ENCODE results near the gene CHRM1. TPM values are rescaled to one million over a fixed set of nuclear protein-coding genes. Genes with fewer than 3 reads are reported as not detected.
"Not testable (repeated sequence)": the region's sequence is repeated elsewhere in the genome, so short reads cannot be mapped to it uniquely, and the experiment has no call there.

The CHRM1 gene
- total RNA-seq, 1 experiment from 2014 or later: 0.10 TPM

GRCh38 chr11:62948765-62949320 lies 27.7 kb upstream of the CHRM1 start:
- no peaks in the 10 kb centered on the region for H3K4me1 ChIP-seq (ENCODE audit: control insufficient read depth in 1 of 2, insufficient read depth in 2 of 2, low read length in 2 of 2)
- ChIA-PET RAD21 (ENCODE audit: low non-redundant PET in 1 of 2, low total read pairs in 2 of 2, uncharacterized antibody in 2 of 2, unreplicated experiment in 2 of 2) (no interaction called here), CTCF (no interaction called here), POLR2A (no interaction called here)
- no peaks in the 10 kb centered on the region for H3K27me3 ChIP-seq (ENCODE audit: insufficient read depth, low read length)
- intact Hi-C loops (cut with micrococcal nuclease): no loop called here
- H4K20me1 ChIP-seq (ENCODE audit: insufficient read depth): no peaks in the 10 kb centered on the region
- no peak overlapping the region for H3K27ac ChIP-seq (ENCODE audit: low read depth, low read length)
- no TSS peak for BruUV-seq (replicated peaks)
- no peak overlapping the region for H2AFZ ChIP-seq (ENCODE audit: low read depth, low read length, poor library complexity, severe bottlenecking)
- no peaks in the 10 kb centered on the region for H3K9me2 ChIP-seq (ENCODE audit: insufficient read depth)
- no peak overlapping the region for H3K9ac ChIP-seq (ENCODE audit: low read length)
- ATAC-seq (no peak), DNase-seq (ENCODE audit: low read depth, low spot score) (no peak)
- TF ChIP-seq REST (IDR thresholded peaks at IDR 0.05; ENCODE audit: low read depth) (no peak), EGR1 (IDR thresholded peaks at IDR 0.05; ENCODE audit: low read depth) (no peak), ZFX (IDR thresholded peaks at IDR 0.05) (no peak), JUND (IDR thresholded peaks at IDR 0.05) (no peak), POLR2A (IDR thresholded peaks at IDR 0.05; ENCODE audit: borderline replicate concordance, extremely low read depth, insufficient read depth, insufficient read length) (no peak), EZH2phosphoT487 (IDR thresholded peaks at IDR 0.05; ENCODE audit: borderline replicate concordance) (no peak), FOSL1 (IDR thresholded peaks at IDR 0.05; ENCODE audit: low read depth) (no peak), SRF (IDR thresholded peaks at IDR 0.05; ENCODE audit: low read depth) (no peak), TCF7L2 (IDR thresholded peaks at IDR 0.05; ENCODE audit: borderline replicate concordance, extremely low read depth, insufficient read depth, insufficient read length) (no peak), EZH2 (IDR thresholded peaks at IDR 0.05) (no peak), YY1 (IDR thresholded peaks at IDR 0.05; ENCODE audit: extremely low read depth, insufficient replicate concordance, low read depth, low read length) (no peak), ZNF274 (IDR thresholded peaks at IDR 0.05; ENCODE audit: low read depth, low read length) (no peak), CEBPB (IDR thresholded peaks at IDR 0.05; ENCODE audit: low read depth) (no peak), SIN3A (IDR thresholded peaks at IDR 0.05; ENCODE audit: low read depth) (no peak)
- H3K79me2 ChIP-seq (ENCODE audit: insufficient read depth, low read length): no peaks in the 10 kb centered on the region
- H3K4me3 ChIP-seq (replicated peaks in 1 of 2; ENCODE audit: low read depth in 1 of 2, low read length in 2 of 2): no peak overlapping the region
- no peaks in the 10 kb centered on the region for H3K9me3 ChIP-seq (ENCODE audit: control insufficient read depth in 1 of 2, insufficient read depth in 1 of 2, low read depth in 1 of 2, low read length in 2 of 2)
- no peak overlapping the region for H3K4me2 ChIP-seq (ENCODE audit: low read length)
- no peaks in the 10 kb centered on the region for H3K36me3 ChIP-seq (ENCODE audit: control insufficient read depth in 1 of 2, insufficient read depth in 2 of 2, low read length in 2 of 2)

- H3K9me3 ChIP-seq (ENCODE audit: control insufficient read depth in 1 of 2, insufficient read depth in 1 of 2, low read depth in 1 of 2, low read length in 2 of 2); H3K27me3 ChIP-seq (ENCODE audit: insufficient read depth, low read length); H3K27ac ChIP-seq (ENCODE audit: low read depth, low read length); CTCF ChIA-PET; H3K4me3 ChIP-seq (replicated peaks in 1 of 2; ENCODE audit: low read depth in 1 of 2, low read length in 2 of 2); H4K20me1 ChIP-seq (ENCODE audit: insufficient read depth); H3K9me2 ChIP-seq (ENCODE audit: insufficient read depth); BruUV-seq (replicated peaks); RAD21 ChIA-PET (ENCODE audit: low non-redundant PET in 1 of 2, low total read pairs in 2 of 2, uncharacterized antibody in 2 of 2, unreplicated experiment in 2 of 2); H3K9ac ChIP-seq (ENCODE audit: low read length); H2AFZ ChIP-seq (ENCODE audit: low read depth, low read length, poor library complexity, severe bottlenecking); DNase-seq (ENCODE audit: low read depth, low spot score); H3K4me1 ChIP-seq (ENCODE audit: control insufficient read depth in 1 of 2, insufficient read depth in 2 of 2, low read length in 2 of 2); H3K79me2 ChIP-seq (ENCODE audit: insufficient read depth, low read length); H3K36me3 ChIP-seq (ENCODE audit: control insufficient read depth in 1 of 2, insufficient read depth in 2 of 2, low read length in 2 of 2); intact Hi-C loops (cut with micrococcal nuclease); ATAC-seq; POLR2A ChIA-PET; H3K4me2 ChIP-seq (ENCODE audit: low read length): not testable (repeated sequence)
Observed at GRCh38 chr11:62945538-62945937, 24.4 kb upstream of the CHRM1 start.

GRCh38 chr11:62937528-62937927 lies 16.4 kb upstream of the CHRM1 start:
- intact Hi-C loops (cut with micrococcal nuclease); H3K36me3 ChIP-seq (ENCODE audit: control insufficient read depth in 1 of 2, insufficient read depth in 2 of 2, low read length in 2 of 2); BruUV-seq (replicated peaks); DNase-seq (ENCODE audit: low read depth, low spot score); ATAC-seq; RAD21 ChIA-PET (ENCODE audit: low non-redundant PET in 1 of 2, low total read pairs in 2 of 2, uncharacterized antibody in 2 of 2, unreplicated experiment in 2 of 2); H2AFZ ChIP-seq (ENCODE audit: low read depth, low read length, poor library complexity, severe bottlenecking); H3K27me3 ChIP-seq (ENCODE audit: insufficient read depth, low read length); H4K20me1 ChIP-seq (ENCODE audit: insufficient read depth); H3K27ac ChIP-seq (ENCODE audit: low read depth, low read length); H3K4me1 ChIP-seq (ENCODE audit: control insufficient read depth in 1 of 2, insufficient read depth in 2 of 2, low read length in 2 of 2); H3K9me2 ChIP-seq (ENCODE audit: insufficient read depth); POLR2A ChIA-PET; H3K9me3 ChIP-seq (ENCODE audit: control insufficient read depth in 1 of 2, insufficient read depth in 1 of 2, low read depth in 1 of 2, low read length in 2 of 2); H3K4me3 ChIP-seq (replicated peaks in 1 of 2; ENCODE audit: low read depth in 1 of 2, low read length in 2 of 2); H3K4me2 ChIP-seq (ENCODE audit: low read length); H3K9ac ChIP-seq (ENCODE audit: low read length); H3K79me2 ChIP-seq (ENCODE audit: insufficient read depth, low read length); CTCF ChIA-PET: not testable (repeated sequence)
